SJCRH30 (cell line): ENCODE measurements around the gene ITGA7. TPM values are rescaled to one million over a fixed set of nuclear protein-coding genes. Genes with fewer than 3 reads are reported as not detected.
A peak's percentile ranks its signal among the peaks of the same experiment; 100 is the strongest.
"Not testable (repeated sequence)": the region's sequence is repeated elsewhere in the genome, so short reads cannot be mapped to it uniquely, and the experiment has no call there.

Source experiments
- DNase-seq, 2 experiments: peaks; one replicate each; pipeline ENCODE4 v3.0.0-alpha.2; 2015 to 2020
- H3K27ac ChIP-seq: fragments of 250-450 bp; sonication (Bioruptor Pico); 2 replicates; pipeline ENCODE4 v1.5.1; 2020; ENCODE audit warnings: mild to moderate bottlenecking, moderate library complexity
- H3K27me3 ChIP-seq: fragments of 250-450 bp; sonication (Bioruptor Pico); 2 replicates; pipeline ENCODE4 v1.5.1; 2020; ENCODE audit warnings: mild to moderate bottlenecking, moderate library complexity
- H3K36me3 ChIP-seq: fragments of 250-450 bp; sonication (Bioruptor Pico); 2 replicates; pipeline ENCODE4 v1.5.1; 2020; ENCODE audit warnings: mild to moderate bottlenecking, moderate library complexity
- H3K4me1 ChIP-seq: fragments of 250-450 bp; sonication (Bioruptor Pico); 2 replicates; pipeline ENCODE4 v1.5.1; 2020; ENCODE audit warnings: mild to moderate bottlenecking, moderate library complexity
- H3K4me3 ChIP-seq: fragments of 250-450 bp; sonication (Bioruptor Pico); 2 replicates; pipeline ENCODE4 v1.5.1; 2020; ENCODE audit warnings: mild to moderate bottlenecking, moderate library complexity
- H3K9me3 ChIP-seq: fragments of 250-450 bp; sonication (Bioruptor Pico); replicated peaks from 2 replicates; pipeline ENCODE4 v1.5.1; 2020; ENCODE audit warnings: mild to moderate bottlenecking, moderate library complexity
- total RNA-seq: library from RNA; depleted of rRNA; stranded (reverse); fragments of >200 nt; shearing (Covaris generic); gene quantifications from 2 replicates; pipeline ENCODE4 v1.2.3, GENCODE V29; 2014

The ITGA7 gene
- total RNA-seq, 1 experiment from 2014 or later: 27.1 TPM

DNA sequence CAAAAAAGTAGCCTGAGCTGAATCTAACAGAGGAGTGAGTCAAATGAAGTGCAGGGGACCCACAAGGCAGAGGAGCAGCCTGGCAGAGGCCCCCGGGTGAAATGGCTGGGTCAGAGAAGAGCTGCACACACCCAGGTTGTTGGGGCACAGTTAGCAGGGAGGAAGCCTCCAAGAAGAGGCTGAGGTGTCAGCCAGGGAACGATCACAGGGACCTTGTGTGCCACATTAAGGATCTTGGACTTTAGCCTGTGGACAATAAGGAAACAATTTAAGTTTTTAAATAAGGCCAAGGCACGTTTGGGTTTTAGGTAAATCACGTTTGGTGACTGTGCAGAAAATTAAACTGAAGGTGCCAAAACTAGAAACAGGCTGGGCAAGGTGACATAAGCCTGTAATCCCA lies 36.0 kb downstream of the ITGA7 start:
- Histone ChIP-seq H3K36me3 (no peaks in the 10 kb centered on the region), H3K4me1 (no peaks in the 10 kb centered on the region), H3K4me3 (no peak overlapping the region), H3K9me3 (no peaks in the 10 kb centered on the region), H3K27ac (no peak overlapping the region), H3K27me3 (no peaks in the 10 kb centered on the region)
- DNase-seq: no peak

DNA sequence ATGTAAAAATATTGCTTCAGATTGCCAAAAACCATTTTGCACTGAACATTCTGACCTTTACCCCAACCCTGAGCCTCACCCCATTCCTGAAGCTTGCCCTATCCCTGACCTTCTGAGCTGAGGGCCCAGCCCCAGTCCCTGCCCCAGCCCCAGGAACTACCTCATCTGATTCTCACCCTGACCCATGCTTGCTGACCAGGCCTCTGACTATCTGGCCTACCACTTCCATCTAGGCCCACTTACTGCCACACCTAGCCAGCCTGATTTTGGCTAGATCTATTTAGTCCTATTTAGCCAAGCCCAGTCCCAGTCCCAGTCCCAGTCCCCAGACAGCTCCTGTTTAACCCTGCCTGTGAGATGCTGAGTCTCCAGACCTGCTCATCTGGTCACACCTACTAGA lies 37.4 kb downstream of the ITGA7 start:
- Histone ChIP-seq H3K27me3 (no peaks in the 10 kb centered on the region), H3K4me3 (no peak overlapping the region), H3K27ac (no peak overlapping the region), H3K36me3 (no peaks in the 10 kb centered on the region), H3K9me3 (no peaks in the 10 kb centered on the region), H3K4me1 (peaks cover 6% of the 10 kb centered on the region)
- DNase-seq: no peak

DNA sequence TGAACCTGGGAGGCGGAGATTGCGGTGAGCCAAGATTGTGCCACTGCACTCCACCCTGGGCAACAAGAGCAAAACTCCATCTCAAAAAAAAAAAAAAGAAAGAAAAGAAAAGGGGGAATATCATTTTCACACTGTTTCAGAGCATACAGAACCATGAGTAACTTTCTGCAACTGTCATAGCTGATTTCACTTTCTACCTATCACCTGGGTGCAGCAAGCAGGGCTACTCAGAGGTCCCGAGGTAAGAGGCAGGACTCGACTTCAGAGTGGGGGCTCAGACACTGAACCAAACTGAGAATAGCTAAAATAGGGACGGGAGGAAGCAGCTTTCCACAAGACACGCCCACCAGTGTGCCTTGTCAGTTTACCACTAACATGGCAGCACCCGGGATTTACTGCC lies 41.2 kb downstream of the ITGA7 start:
- H3K4me1 ChIP-seq: peaks cover 11% of the 10 kb centered on the region
- no peak overlapping the region for H3K4me3 ChIP-seq
- DNase-seq: no peak
- H3K27me3 ChIP-seq: no peaks in the 10 kb centered on the region
- no peaks in the 10 kb centered on the region for H3K36me3 ChIP-seq
- H3K9me3 ChIP-seq: no peaks in the 10 kb centered on the region
- no peak overlapping the region for H3K27ac ChIP-seq

DNA sequence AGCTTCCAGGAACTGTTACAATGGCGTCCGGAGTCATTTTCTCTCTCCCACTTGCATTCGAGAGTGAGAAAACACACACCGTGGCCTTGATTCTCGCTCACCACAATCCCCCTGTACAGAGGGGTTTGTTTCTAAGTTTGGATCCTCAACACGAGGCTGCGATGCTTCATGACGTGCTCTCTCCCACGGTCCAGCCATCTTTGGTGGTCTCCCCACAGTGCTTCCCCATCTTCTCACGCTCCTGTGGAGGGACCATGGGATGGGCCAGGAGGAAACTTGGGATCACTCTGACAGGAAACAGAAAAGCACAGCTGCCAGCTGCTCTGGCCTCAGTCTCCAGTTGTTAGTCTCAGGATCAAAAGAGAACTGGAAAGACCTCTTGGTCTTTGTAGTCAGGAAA lies 42.9 kb downstream of the ITGA7 start:
- no peaks in the 10 kb centered on the region for H3K27me3 ChIP-seq
- H3K27ac ChIP-seq: no peak overlapping the region
- no peaks in the 10 kb centered on the region; the same call in 1 of the 2 replicates for H3K9me3 ChIP-seq
- DNase-seq: peak; percentile 22 to 63
- peaks cover 11% of the 10 kb centered on the region for H3K4me1 ChIP-seq
- no peaks in the 10 kb centered on the region for H3K36me3 ChIP-seq
- no peak overlapping the region for H3K4me3 ChIP-seq

DNA sequence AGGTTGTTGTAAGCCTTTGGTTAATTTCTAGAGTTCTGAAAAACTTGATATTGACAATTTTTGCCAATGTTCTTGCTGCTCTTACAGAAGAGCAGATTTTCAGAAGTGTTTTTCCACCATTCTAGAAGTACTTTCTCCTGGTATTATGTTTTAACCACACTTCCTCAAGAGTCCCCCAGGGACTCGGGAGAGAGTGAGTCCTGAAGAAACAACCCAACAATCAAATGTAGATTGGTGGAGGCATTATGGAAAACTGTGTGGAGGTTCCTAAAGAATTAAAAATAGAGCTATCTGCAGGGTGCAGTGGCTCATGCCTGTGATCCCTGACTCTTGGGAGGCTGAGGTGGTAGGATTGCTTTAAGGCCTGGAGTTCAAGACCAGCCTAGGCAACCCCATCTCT lies 44.3 kb downstream of the ITGA7 start:
- Histone ChIP-seq H3K4me3 (no peak overlapping the region), H3K27me3 (no peaks in the 10 kb centered on the region), H3K36me3 (no peaks in the 10 kb centered on the region), H3K4me1 (peaks cover 11% of the 10 kb centered on the region), H3K27ac (no peak overlapping the region), H3K9me3 (no peaks in the 10 kb centered on the region; the same call in 1 of the 2 replicates)
- DNase-seq: no peak

DNA sequence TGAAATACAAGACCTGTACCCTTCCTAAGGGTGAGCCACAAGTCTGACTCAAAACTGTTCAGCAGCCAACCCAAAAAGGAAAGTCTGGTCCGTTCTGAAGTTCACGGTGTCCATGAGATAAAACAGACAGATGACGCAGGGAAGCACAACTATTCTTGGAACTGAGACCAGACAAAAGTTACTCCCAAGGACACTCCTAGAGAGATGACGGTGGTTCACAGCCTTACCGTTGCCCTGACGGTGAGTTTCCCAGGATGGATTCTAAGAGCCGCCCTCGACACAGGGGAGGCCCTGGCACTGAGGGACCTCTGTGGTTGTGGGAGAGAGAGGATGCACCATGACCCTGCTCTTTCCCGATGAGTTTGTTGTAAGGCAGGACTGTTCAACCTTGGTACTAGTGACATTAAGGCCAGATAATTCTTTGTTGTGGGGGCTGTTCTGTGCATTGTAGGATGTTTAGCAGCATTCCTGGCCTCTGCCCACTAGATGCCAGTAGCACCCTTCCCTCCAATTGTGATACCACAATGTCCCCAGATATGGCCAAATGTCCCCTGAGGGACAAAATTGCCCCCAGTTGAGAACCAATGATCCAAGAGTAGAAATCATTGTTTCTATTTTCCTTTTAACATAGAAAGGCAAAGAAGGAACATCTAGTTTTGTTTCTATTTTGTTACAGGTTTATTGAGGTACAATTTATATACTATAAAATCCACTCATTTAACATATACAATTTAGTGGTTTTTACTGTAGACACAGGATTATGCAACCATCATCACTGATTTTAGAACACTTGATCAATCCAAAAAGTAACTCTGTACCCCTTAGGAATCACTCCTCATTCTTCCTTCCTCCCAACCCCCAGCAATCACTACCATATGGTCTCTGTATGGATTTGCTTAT lies 48.0 kb downstream of the ITGA7 start:
- Histone ChIP-seq H3K4me3 (no peak overlapping the region), H3K36me3 (no peaks in the 10 kb centered on the region), H3K9me3 (no peaks in the 10 kb centered on the region; the same call in 1 of the 2 replicates), H3K4me1 (peaks cover 8% of the 10 kb centered on the region), H3K27me3 (no peaks in the 10 kb centered on the region), H3K27ac (no peak overlapping the region)
- peak; percentile 29 to 65 for DNase-seq

DNA sequence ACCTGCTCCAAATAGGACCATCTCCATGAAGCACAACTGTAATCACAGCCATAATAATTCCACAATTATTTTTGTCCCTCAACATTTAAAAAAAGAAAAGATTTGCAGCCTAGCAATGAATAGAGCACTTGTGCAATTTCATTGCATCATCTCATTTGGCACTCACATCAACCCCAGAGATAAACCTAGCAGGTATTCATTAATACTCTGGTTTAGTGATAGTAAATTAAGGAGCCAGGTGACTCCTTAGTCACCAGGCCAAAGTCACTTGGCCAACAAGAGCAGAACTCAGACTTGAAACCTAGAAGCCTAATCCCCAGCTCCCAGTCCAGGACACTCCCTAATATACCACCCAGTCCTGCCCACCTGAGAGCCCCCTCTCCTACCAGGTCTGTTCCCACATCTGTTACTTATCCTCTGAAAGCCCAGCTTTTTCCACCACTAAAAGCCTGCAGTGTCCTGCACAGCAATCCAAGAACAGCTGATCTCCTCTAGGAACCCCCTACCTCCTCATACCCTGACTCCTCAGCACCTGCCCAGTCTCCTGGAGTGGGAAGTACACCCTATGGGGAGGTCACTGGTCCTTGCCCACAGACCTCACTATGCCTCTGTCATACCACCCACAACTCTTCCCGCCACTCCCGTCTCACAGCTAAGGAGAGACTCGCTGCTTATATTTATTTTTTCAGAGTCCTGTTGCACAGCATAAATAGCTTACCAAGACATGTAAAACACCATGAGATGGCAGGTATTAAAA lies 48.9 kb downstream of the ITGA7 start:
- no peak overlapping the region for H3K27ac ChIP-seq
- no peak overlapping the region for H3K4me3 ChIP-seq
- no peaks in the 10 kb centered on the region for H3K27me3 ChIP-seq
- H3K36me3 ChIP-seq: no peaks in the 10 kb centered on the region
- no peaks in the 10 kb centered on the region; the same call in 1 of the 2 replicates for H3K9me3 ChIP-seq
- peaks cover 16% of the 10 kb centered on the region for H3K4me1 ChIP-seq
- DNase-seq: no peak

DNA sequence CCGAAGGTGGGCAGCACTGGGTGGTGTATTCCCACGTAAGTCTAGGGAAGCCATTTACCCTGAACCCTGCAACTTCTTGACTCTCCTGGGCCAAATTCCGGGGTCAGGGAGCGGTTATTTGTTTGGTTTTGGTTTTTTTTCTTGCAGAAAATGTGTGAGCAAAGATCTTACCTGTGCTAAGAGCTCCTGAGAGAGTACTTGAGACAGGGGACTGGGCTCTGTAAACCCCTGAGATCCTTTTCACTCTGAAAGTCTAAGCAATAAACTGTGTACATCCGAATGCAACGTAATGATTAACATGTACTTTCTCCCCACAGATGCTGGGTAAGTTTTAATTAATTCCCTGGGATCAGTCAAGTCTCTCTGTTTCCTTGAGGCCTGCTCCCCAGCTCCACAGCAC lies 49.5 kb downstream of the ITGA7 start:
- Histone ChIP-seq H3K4me1 (peaks cover 16% of the 10 kb centered on the region), H3K27ac (no peak overlapping the region), H3K4me3 (no peak overlapping the region), H3K27me3 (no peaks in the 10 kb centered on the region), H3K36me3 (no peaks in the 10 kb centered on the region), H3K9me3 (no peaks in the 10 kb centered on the region; the same call in 1 of the 2 replicates)
- DNase-seq: no peak

DNA sequence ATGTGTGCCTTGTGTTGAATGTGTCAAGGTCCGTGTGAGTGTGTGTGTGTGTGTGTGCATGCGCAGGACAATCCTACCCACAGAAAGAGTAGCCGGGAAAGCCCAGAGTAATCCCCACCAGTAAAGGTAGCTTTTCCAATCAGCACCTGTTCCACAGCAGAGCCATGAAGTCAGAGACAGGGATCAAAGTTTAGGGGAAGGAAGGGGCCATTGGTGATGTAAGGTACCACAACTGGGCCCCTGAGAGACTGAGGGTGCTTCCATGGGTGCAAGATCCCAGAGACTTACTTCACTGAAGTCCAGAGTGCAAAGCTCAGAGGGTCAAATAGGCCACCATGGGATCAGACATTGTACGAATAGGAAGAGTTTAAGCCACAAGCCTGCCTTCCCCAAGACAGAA lies 50.5 kb downstream of the ITGA7 start:
- Histone ChIP-seq H3K9me3 (no peaks in the 10 kb centered on the region; the same call in 1 of the 2 replicates), H3K4me3 (no peak overlapping the region), H3K27ac (no peak overlapping the region), H3K4me1 (peaks cover 16% of the 10 kb centered on the region), H3K36me3 (no peaks in the 10 kb centered on the region), H3K27me3 (no peaks in the 10 kb centered on the region)
- no peak for DNase-seq

DNA sequence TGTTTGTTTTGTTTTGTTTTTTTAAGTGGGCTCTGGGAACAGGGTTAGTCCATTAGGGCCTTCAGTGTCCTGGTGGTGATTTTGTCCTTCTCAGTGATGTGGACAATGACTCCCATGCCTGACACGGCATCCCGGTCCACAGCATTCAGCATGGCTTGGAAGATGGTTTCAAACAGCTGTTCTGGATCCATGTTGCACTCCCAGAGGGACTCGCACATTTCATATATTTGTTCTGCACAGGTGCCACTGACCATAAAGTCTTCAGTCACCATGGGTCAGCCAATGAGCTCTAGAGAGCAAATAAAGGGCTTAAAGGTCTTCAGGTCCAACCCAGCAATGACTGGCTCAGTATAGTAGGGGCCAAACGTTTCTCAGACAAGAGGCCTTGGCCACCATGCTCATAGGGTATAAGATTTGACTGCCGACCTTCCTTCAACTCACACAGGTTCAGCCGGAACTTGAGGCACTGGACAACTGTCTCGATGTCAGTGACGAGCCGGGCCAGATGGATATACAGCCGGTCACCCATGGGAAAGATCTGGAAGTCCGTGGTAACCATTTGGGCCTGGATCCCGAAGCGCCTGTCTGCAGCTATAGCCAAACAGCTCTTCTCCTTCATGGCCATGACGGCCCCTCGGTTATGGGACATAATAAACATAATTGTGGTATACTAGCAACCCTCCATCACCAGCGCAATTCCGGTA lies 53.0 kb downstream of the ITGA7 start:
- peaks cover 16% of the 10 kb centered on the region for H3K4me1 ChIP-seq
- peak overlapping the region; percentile 3; the same call in 1 of the 2 replicates for H3K4me3 ChIP-seq
- H3K9me3 ChIP-seq: no peaks in the 10 kb centered on the region
- peak overlapping the region; percentile 68 for H3K27ac ChIP-seq
- H3K27me3 ChIP-seq: no peaks in the 10 kb centered on the region
- DNase-seq: peak; percentile 78 to 90
- H3K36me3 ChIP-seq: no peaks in the 10 kb centered on the region

DNA sequence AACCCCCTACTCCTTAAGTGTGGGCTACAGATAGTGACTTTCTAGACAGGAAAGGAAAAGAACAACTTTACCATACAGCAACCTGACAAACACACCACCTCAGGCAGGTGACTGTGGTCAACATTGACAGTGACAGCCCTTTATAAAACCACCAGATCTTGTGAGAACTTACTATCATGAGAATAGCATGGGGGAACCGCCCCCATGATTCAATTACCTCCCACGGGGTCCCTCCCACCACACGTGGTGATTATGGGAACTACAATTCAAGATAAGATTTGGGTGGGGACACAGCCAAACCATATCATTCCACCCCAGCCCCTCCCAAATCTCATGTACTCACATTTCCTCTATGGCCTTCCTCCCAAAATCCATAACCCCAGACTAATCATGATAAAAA lies 54.7 kb downstream of the ITGA7 start:
- DNase-seq: no peak
- Histone ChIP-seq H3K36me3 (no peaks in the 10 kb centered on the region), H3K27ac (no peak overlapping the region), H3K27me3 (no peaks in the 10 kb centered on the region), H3K9me3 (no peaks in the 10 kb centered on the region; the same call in 1 of the 2 replicates), H3K4me1 (peaks cover 16% of the 10 kb centered on the region), H3K4me3 (no peak overlapping the region)

DNA sequence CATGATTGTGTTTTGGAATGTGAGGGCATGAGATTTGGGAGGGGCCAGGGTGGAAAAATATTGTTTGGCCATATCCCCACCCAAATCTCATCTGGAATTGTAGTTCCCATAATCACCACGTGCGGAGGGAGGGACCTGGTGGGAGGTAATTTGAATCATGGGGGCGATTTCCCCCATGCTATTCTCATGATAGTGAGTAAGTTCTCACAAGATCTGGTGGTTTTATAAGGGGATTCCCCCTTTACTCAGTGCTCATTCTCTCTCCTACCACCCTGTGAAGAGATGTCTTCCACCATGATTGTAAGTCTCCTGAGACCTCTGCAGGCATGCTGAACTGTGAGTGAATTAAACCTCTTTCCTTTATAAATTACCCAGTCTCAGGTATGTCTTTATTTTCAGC lies 55.4 kb downstream of the ITGA7 start:
- no peak for DNase-seq
- peaks cover 16% of the 10 kb centered on the region for H3K4me1 ChIP-seq
- no peaks in the 10 kb centered on the region for H3K36me3 ChIP-seq
- no peaks in the 10 kb centered on the region; the same call in 1 of the 2 replicates for H3K9me3 ChIP-seq
- no peaks in the 10 kb centered on the region for H3K27me3 ChIP-seq
- H3K4me3 ChIP-seq: no peak overlapping the region
- H3K27ac ChIP-seq: no peak overlapping the region

DNA sequence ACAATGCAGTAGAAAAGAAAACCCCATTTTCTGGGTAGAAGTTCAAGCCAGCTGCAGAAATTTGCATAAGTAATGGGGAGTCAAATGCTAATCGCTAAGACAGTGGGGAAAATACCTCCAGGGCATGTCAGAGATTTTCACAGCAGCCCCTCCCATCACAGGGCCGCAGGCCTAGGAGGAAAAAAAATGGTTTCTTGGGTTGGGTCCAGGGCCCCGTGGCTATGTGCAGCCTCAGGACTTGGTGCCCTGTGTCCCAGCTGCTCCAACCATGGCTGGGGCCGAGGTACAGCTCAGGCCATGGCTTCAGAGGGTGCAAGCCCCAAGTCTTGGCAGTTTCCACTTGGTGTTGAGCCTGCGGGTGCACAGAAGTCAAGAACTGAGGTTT lies 56.4 kb downstream of the ITGA7 start:
- peaks cover 15% of the 10 kb centered on the region for H3K4me1 ChIP-seq
- no peaks in the 10 kb centered on the region for H3K27me3 ChIP-seq
- DNase-seq: no peak
- no peak overlapping the region for H3K4me3 ChIP-seq
- no peaks in the 10 kb centered on the region; the same call in 1 of the 2 replicates for H3K9me3 ChIP-seq
- H3K36me3 ChIP-seq: no peaks in the 10 kb centered on the region
- H3K27ac ChIP-seq: no peak overlapping the region

DNA sequence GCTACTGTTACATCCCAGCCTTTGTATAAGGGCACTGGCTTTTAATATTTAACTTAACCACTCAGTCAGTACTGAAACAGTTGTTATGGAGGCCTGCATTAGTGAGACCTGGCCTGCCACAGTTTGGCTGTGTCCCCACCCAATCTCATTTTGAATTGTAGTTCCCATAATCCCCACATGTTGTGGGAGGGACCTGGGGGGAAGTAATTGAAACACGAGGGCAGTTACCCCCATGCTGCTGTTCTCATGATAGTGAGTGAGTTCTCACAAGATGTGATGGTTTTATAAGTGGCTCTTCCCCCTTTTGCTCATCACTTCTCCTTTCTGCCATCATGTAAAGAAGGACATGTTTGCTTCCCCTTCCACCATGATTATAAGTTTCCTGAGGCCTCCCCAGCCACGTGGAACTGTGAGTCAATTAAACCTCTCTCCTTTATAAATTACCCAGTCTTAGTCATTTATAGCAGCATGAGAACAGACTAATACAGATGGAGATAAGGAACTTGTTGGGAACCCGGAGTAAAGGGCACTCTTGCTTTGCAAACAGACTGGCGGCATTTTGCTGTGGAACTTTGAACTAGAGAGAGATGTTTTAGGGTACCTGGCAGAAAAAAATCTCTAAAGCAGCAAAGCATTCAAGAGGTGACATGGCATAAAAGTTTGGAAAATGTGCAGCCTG lies 56.9 kb downstream of the ITGA7 start:
- not testable (repeated sequence) for H3K9me3 ChIP-seq, H3K4me3 ChIP-seq, DNase-seq, H3K36me3 ChIP-seq, H3K27me3 ChIP-seq, H3K27ac ChIP-seq
- H3K4me1 ChIP-seq: peaks cover 13% of the 10 kb centered on the region
